ENCODE data around the gene GPR84. TPM values are rescaled to one million over a fixed set of nuclear protein-coding genes. Genes with fewer than 3 reads are reported as not detected.

Gene GPR84
- total and polyA plus RNA-seq, 2 donors (not counting 1 experiment from before 2014, with no cell fraction given): 0.16 TPM; not detected in 1

- H3K27ac ChIP-seq (ENCODE audit: low read length in 2 of 2): no peak overlapping the region
- DNase-seq: no peak
- H3K9me3 Mint-ChIP-seq (ENCODE audit: insufficient read depth): no peaks in the 10 kb centered on the region
- H3K27me3 ChIP-seq (replicated peaks in 1 of 4; ENCODE audit: control extremely low read depth in 1 of 4, control insufficient read depth in 3 of 4, insufficient read depth in 4 of 4, low read length in 3 of 4): no peaks in the 10 kb centered on the region
- peaks cover 36 to 46% of the 10 kb centered on the region in 2 donors for H3K4me1 ChIP-seq (ENCODE audit: control insufficient read depth in 2 of 2, insufficient read depth in 2 of 2, low read length in 2 of 2)
- H3K4me2 ChIP-seq (replicated peaks; ENCODE audit: low read depth, low read length, poor library complexity, severe bottlenecking): peak overlapping the region; percentile 8
- H3K36me3 ChIP-seq (replicated peaks in 1 of 2; ENCODE audit: control extremely low read depth in 1 of 2, control insufficient read depth in 1 of 2, extremely low read depth in 1 of 2, insufficient read depth in 2 of 2, low read length in 1 of 2): no peaks in the 10 kb centered on the region
- ATAC-seq (ENCODE audit: low read depth): no peak
- H3K9ac ChIP-seq (ENCODE audit: low read length): no peak overlapping the region
- intact Hi-C loops (cut with micrococcal nuclease): loop anchor here (1.0 kb wide), 1 partner anchor 142 kb away; no protein-coding TSS in a partner anchor
- no peaks in the 10 kb centered on the region for H4K20me1 ChIP-seq (ENCODE audit: control insufficient read depth, insufficient read depth, low read length, poor library complexity, severe bottlenecking)
- no peak overlapping the region for H3K27ac Mint-ChIP-seq
- H3K4me1 Mint-ChIP-seq: peaks cover 40% of the 10 kb centered on the region
- peaks cover 6% of the 10 kb centered on the region for H3K79me2 ChIP-seq (ENCODE audit: control insufficient read depth, insufficient read depth, low read length)
- POLR2A ChIA-PET: interaction anchor here (0.7 kb wide), 1 partner anchor 25 kb away, joined by 3 read pairs; no protein-coding TSS in a partner anchor
- H3K9me3 ChIP-seq (ENCODE audit: control extremely low read depth in 1 of 3, control insufficient read depth in 2 of 3, insufficient read depth in 1 of 3, low read length in 2 of 3): no peaks in the 10 kb centered on the region
- no peaks in the 10 kb centered on the region for H3K27me3 Mint-ChIP-seq
- WGBS (ENCODE audit: insufficient coverage): 29% methylated on average over 1 of the region's 3 CpGs
- no peak overlapping the region for H3K4me3 ChIP-seq (ENCODE audit: control extremely low read depth in 1 of 5, extremely low read depth in 1 of 5, insufficient read depth in 1 of 5, low read depth in 2 of 5, low read length in 4 of 5)
- H2AFZ ChIP-seq (ENCODE audit: insufficient read depth, low read depth, low read length, poor library complexity, severe bottlenecking): peak overlapping the region; percentile 3
- CTCF ChIA-PET: interaction anchor here (0.5 to 4.5 kb wide), 20 partner anchors 9 to 178 kb away, joined by 3 to 49 read pairs (median 5); partner anchors contain the start of gene ITGA5
- peak overlapping the region; percentile 17 for H3K4me3 Mint-ChIP-seq
- no peak for TF ChIP-seq EZH2 (IDR thresholded peaks at IDR 0.05; ENCODE audit: borderline replicate concordance, insufficient read depth, low read depth, low read length, poor library complexity, severe bottlenecking)
- TF ChIP-seq, protein P1, sequence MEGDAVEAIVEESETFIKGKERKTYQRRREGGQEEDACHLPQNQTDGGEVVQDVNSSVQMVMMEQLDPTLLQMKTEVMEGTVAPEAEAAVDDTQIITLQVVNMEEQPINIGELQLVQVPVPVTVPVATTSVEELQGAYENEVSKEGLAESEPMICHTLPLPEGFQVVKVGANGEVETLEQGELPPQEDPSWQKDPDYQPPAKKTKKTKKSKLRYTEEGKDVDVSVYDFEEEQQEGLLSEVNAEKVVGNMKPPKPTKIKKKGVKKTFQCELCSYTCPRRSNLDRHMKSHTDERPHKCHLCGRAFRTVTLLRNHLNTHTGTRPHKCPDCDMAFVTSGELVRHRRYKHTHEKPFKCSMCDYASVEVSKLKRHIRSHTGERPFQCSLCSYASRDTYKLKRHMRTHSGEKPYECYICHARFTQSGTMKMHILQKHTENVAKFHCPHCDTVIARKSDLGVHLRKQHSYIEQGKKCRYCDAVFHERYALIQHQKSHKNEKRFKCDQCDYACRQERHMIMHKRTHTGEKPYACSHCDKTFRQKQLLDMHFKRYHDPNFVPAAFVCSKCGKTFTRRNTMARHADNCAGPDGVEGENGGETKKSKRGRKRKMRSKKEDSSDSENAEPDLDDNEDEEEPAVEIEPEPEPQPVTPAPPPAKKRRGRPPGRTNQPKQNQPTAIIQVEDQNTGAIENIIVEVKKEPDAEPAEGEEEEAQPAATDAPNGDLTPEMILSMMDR (IDR thresholded peaks at IDR 0.05): no peak
Measured at GRCh38 chr12:54393743-54394142, 29.5 kb upstream of the GPR84 start.

DNA sequence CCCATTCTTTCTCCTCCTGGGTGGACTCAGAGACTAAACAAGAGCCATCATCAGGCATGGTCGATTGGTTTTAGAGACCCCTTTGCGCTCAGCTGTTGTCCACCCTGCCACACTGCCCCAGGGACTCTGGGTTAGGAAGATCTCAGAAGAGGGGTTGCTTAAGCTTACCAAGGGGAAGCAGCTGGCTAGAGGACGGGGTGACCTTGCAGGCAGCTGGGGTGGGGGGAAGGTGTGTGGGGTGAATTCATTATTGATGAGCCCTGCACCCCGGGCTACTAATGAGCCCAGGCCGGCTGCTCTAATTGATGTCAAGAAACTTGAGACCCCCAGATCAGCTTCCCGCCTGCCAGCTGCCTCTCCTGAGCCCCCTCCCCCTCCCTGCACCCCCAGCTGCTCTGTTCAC is 28.9 kb upstream of the GPR84 start:
- TF ChIP-seq EZH2 (IDR thresholded peaks at IDR 0.05; ENCODE audit: borderline replicate concordance, insufficient read depth, low read depth, low read length, poor library complexity, severe bottlenecking): no peak
- TF ChIP-seq, protein P1 (IDR thresholded peaks at IDR 0.05): no peak
- no peak for DNase-seq
- WGBS (ENCODE audit: insufficient coverage): 72% methylated on average over 5 of the region's 6 CpGs

More for the DNA sequence above, 28.9 kb upstream of the GPR84 start:
- H3K27me3 Mint-ChIP-seq: no peaks in the 10 kb centered on the region
- Histone ChIP-seq H3K9ac (ENCODE audit: low read length) (no peak overlapping the region), H3K79me2 (ENCODE audit: control insufficient read depth, insufficient read depth, low read length) (peaks cover 6% of the 10 kb centered on the region), H3K4me1 (ENCODE audit: control insufficient read depth in 2 of 2, insufficient read depth in 2 of 2, low read length in 2 of 2) (peaks cover 41 to 51% of the 10 kb centered on the region in 2 donors), H2AFZ (ENCODE audit: insufficient read depth, low read depth, low read length, poor library complexity, severe bottlenecking) (no peak overlapping the region), H3K4me2 (replicated peaks; ENCODE audit: low read depth, low read length, poor library complexity, severe bottlenecking) (peak overlapping the region; percentile 8), H3K36me3 (replicated peaks in 1 of 2; ENCODE audit: control extremely low read depth in 1 of 2, control insufficient read depth in 1 of 2, extremely low read depth in 1 of 2, insufficient read depth in 2 of 2, low read length in 1 of 2) (no peaks in the 10 kb centered on the region), H4K20me1 (ENCODE audit: control insufficient read depth, insufficient read depth, low read length, poor library complexity, severe bottlenecking) (no peaks in the 10 kb centered on the region), H3K27me3 (replicated peaks in 1 of 4; ENCODE audit: control extremely low read depth in 1 of 4, control insufficient read depth in 3 of 4, insufficient read depth in 4 of 4, low read length in 3 of 4) (no peaks in the 10 kb centered on the region), H3K27ac (ENCODE audit: low read length in 2 of 2) (no peak overlapping the region), H3K4me3 (ENCODE audit: control extremely low read depth in 1 of 5, extremely low read depth in 1 of 5, insufficient read depth in 1 of 5, low read depth in 2 of 5, low read length in 4 of 5) (no peak overlapping the region), H3K9me3 (ENCODE audit: control extremely low read depth in 1 of 3, control insufficient read depth in 2 of 3, insufficient read depth in 1 of 3, low read length in 2 of 3) (no peaks in the 10 kb centered on the region)
- intact Hi-C loops (cut with micrococcal nuclease): no loop called here
- ChIA-PET POLR2A (no interaction called here), CTCF (interaction anchor here (0.9 to 4.5 kb wide), 19 partner anchors 9 to 178 kb away, joined by 3 to 49 read pairs (median 5); partner anchors contain the start of gene ITGA5)
- no peak for ATAC-seq (ENCODE audit: low read depth)
- H3K4me3 Mint-ChIP-seq: no peak overlapping the region
- peaks cover 44% of the 10 kb centered on the region for H3K4me1 Mint-ChIP-seq
- no peak overlapping the region for H3K27ac Mint-ChIP-seq
- no peaks in the 10 kb centered on the region for H3K9me3 Mint-ChIP-seq (ENCODE audit: insufficient read depth)
